ENCODE measurements around the gene GNAT2.
"Not testable (repeated sequence)": the region's sequence is repeated elsewhere in the genome, so short reads cannot be mapped to it uniquely, and the experiment has no call there.

Gene GNAT2

GRCh38 chr1:109619576-109620400 lies at the start of gene GNAT2, which contains the start of gene AMPD2:
TSS of gene GNAT2 (minus strand) at chr1:109619616. CDS start at chr1:109612870, 6,746 bp downstream.
TSS of gene AMPD2 (plus strand) at chr1:109619837. CDS start at chr1:109621176, 1,339 bp downstream.
- peaks cover 69% of the 10 kb centered on the region for H3K4me1 Mint-ChIP-seq (ENCODE audit: low read depth)
- H3K9me3 Mint-ChIP-seq: no peaks in the 10 kb centered on the region
- no peaks in the 10 kb centered on the region for H3K36me3 Mint-ChIP-seq (ENCODE audit: low read depth)
- H3K4me3 Mint-ChIP-seq: peak within 1 kb of the TSS; percentile 99
- no peaks in the 10 kb centered on the region for H3K27me3 Mint-ChIP-seq
- H3K27ac Mint-ChIP-seq: peak within 1 kb of the TSS; percentile 98

DNA sequence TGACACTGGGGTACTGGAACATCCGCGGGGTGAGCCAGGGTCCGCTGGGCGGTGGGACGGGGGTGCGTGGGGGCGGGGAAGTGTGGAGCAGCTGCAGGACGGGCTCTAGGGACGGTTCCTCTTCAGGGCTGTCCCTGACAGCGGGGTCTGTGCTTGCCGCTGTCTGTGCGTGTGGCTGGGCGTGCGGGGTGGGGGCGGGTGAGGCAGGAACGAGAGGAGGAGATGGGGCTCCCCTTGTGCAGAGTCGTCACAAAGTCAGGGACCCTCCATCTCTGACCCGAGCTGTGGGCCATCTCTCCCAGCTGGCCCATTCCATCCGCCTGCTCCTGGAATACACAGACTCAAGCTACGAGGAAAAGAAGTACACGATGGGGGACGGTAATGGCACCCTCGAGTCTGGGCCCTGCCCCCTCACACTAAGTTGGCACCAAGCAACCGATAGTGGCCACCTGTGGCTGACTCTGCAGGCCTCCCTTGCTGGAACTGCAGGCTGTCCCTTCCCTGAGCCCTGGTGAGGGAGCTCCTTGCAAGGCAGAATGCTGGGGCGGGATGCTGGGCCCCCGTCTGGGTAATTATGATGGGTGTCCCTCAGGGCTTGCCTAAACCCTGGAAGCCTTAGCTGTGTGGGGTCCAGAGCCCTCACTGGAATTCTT lies 48.8 kb upstream of the GNAT2 start:
- Mint-ChIP-seq H3K4me1 (ENCODE audit: low read depth) (peaks cover 23% of the 10 kb centered on the region), H3K4me3 (peak overlapping the region; percentile 70), H3K27me3 (no peaks in the 10 kb centered on the region), H3K9me3 (no peaks in the 10 kb centered on the region), H3K27ac (no peak overlapping the region), H3K36me3 (ENCODE audit: low read depth) (no peaks in the 10 kb centered on the region)

- no peak within 1 kb of the TSS for H3K27ac Mint-ChIP-seq
- peaks cover 23% of the 10 kb centered on the region for H3K4me1 Mint-ChIP-seq (ENCODE audit: low read depth)
- no peaks in the 10 kb centered on the region for H3K36me3 Mint-ChIP-seq (ENCODE audit: low read depth)
- H3K9me3 Mint-ChIP-seq: no peaks in the 10 kb centered on the region
- peak within 1 kb of the TSS; percentile 70 for H3K4me3 Mint-ChIP-seq
- no peaks in the 10 kb centered on the region for H3K27me3 Mint-ChIP-seq
Observed at GRCh38 chr1:109667452-109668122, 48.2 kb upstream of the GNAT2 start, which contains the start of gene GSTM2. TSS of gene GSTM2 (plus strand) at chr1:109668057. CDS start at chr1:109668116, 59 bp downstream.

DNA sequence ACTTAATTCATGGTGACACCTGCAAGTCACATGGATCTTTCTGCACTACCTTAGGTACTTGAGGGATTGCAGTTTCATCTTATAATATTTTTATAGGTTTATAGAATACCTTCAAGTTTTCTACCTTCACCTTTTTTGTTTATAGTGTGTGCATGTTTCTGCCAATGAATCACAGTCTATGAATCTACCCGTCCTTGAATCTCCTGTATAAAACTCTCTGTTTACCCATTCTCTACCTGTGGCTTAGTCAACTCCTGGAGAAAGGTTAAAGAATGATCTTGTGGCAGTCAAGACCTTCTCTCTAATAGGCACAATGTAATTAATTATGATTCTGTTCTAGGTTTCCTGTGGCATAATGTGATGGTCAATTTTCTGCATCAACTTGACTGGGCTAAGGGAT lies 45.3 kb upstream of the GNAT2 start:
- no peak overlapping the region for H3K27ac Mint-ChIP-seq
- H3K4me1 Mint-ChIP-seq (ENCODE audit: low read depth): peaks cover 13% of the 10 kb centered on the region
- no peaks in the 10 kb centered on the region for H3K27me3 Mint-ChIP-seq
- no peak overlapping the region for H3K4me3 Mint-ChIP-seq
- H3K9me3 Mint-ChIP-seq: no peaks in the 10 kb centered on the region
- no peaks in the 10 kb centered on the region for H3K36me3 Mint-ChIP-seq (ENCODE audit: low read depth)

DNA sequence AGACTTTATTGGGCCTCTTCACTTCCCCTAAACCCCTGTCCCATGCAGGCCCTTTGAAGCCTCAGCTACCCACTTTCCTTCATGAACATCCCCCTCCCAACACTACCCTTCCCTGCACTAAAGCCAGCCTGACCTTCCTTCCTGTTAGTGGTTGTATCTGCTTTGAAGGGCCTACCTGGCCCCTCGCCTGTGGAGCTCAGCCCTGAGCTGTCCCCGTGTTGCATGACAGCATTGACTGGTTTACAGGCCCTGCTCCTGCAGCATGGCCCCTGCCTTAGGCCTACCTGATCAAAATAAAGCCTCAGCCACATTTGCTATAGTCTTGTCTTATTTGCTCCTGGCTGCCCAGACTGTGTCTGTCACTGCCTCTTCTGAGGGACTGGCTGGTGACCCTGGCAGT lies 42.0 kb upstream of the GNAT2 start:
- H3K4me1 Mint-ChIP-seq (ENCODE audit: low read depth): no peaks in the 10 kb centered on the region
- no peak overlapping the region for H3K4me3 Mint-ChIP-seq
- H3K9me3 Mint-ChIP-seq: no peaks in the 10 kb centered on the region
- no peaks in the 10 kb centered on the region for H3K36me3 Mint-ChIP-seq (ENCODE audit: low read depth)
- H3K27me3 Mint-ChIP-seq: no peaks in the 10 kb centered on the region
- no peak overlapping the region for H3K27ac Mint-ChIP-seq

DNA sequence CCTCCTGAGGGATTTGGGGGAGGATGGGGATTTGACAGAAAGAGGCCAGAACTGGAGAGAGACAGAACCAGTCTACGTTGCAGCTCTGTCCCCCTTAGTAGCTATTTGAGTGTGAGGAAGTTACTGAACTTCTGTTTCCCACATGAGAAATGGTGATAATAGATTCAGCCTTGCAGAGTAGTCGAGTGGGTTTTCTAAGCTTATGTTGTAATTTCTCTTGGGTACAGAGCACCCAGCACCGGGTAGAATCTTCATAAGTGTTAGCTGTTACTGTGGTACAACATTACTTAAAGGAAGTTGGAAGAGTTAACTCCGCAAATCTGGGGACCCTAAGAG lies 41.2 kb upstream of the GNAT2 start:
- not testable (repeated sequence) for H3K36me3 Mint-ChIP-seq (ENCODE audit: low read depth); H3K27me3 Mint-ChIP-seq; H3K4me3 Mint-ChIP-seq; H3K9me3 Mint-ChIP-seq; H3K4me1 Mint-ChIP-seq (ENCODE audit: low read depth); H3K27ac Mint-ChIP-seq

DNA sequence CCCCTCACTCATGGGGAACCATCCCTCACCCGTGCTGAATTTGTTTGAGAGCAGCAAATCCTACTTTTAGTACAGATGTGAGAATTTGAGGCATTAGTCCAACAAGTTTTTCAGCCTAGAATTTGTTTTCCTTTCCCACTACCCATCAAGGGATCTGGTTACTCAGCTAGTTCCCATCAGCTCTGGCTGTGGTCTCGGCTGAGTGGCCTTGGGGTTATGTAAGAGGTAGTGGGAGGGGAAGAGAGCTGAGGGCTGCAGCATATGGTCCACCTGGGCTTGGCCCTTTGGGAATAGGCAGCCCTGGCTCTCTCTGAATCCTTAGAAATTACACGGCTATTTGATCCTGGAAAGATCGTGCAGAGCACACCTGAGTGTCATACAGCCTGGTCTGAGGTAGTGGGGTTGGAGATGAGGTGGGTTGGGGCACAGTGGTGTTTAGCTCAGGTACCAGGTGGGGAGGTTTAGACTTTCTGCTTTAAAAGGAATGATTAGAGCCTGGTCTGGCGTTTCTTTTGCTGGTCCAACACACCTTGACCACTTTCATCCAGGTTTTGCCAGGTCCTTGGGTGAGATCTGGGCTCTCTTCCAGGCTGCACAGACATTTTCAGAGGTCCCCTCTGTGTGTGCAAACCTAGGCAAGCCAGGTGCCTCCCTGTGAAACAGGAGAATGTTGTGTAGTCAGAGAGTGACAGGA lies 40.7 kb upstream of the GNAT2 start:
- peaks cover 9% of the 10 kb centered on the region for H3K4me1 Mint-ChIP-seq (ENCODE audit: low read depth)
- no peak overlapping the region for H3K27ac Mint-ChIP-seq
- H3K36me3 Mint-ChIP-seq (ENCODE audit: low read depth): no peaks in the 10 kb centered on the region
- H3K27me3 Mint-ChIP-seq: no peaks in the 10 kb centered on the region
- no peaks in the 10 kb centered on the region for H3K9me3 Mint-ChIP-seq
- H3K4me3 Mint-ChIP-seq: no peak overlapping the region

GRCh38 chr1:109659145-109659544 lies 39.7 kb upstream of the GNAT2 start:
- H3K36me3 Mint-ChIP-seq (ENCODE audit: low read depth): no peaks in the 10 kb centered on the region
- no peak overlapping the region for H3K27ac Mint-ChIP-seq
- H3K4me3 Mint-ChIP-seq: no peak overlapping the region
- peaks cover 5% of the 10 kb centered on the region for H3K27me3 Mint-ChIP-seq
- H3K4me1 Mint-ChIP-seq (ENCODE audit: low read depth): peaks cover 14% of the 10 kb centered on the region
- no peaks in the 10 kb centered on the region for H3K9me3 Mint-ChIP-seq

- H3K27ac Mint-ChIP-seq: no peak overlapping the region
- H3K4me1 Mint-ChIP-seq (ENCODE audit: low read depth): peaks cover 14% of the 10 kb centered on the region
- H3K4me3 Mint-ChIP-seq: no peak overlapping the region
- H3K27me3 Mint-ChIP-seq: peaks cover 7% of the 10 kb centered on the region
- H3K9me3 Mint-ChIP-seq: no peaks in the 10 kb centered on the region
- H3K36me3 Mint-ChIP-seq (ENCODE audit: low read depth): no peaks in the 10 kb centered on the region
Observed at GRCh38 chr1:109658533-109659042, 39.2 kb upstream of the GNAT2 start.

- Mint-ChIP-seq H3K36me3 (ENCODE audit: low read depth) (no peaks in the 10 kb centered on the region), H3K4me3 (no peak overlapping the region), H3K4me1 (ENCODE audit: low read depth) (peaks cover 14% of the 10 kb centered on the region), H3K27me3 (peaks cover 13% of the 10 kb centered on the region), H3K9me3 (no peaks in the 10 kb centered on the region), H3K27ac (no peak overlapping the region)
Observed at GRCh38 chr1:109657970-109658369, 38.6 kb upstream of the GNAT2 start.

- Mint-ChIP-seq H3K4me3 (peak overlapping the region; percentile 21), H3K27ac (no peak overlapping the region), H3K36me3 (ENCODE audit: low read depth) (no peaks in the 10 kb centered on the region), H3K9me3 (no peaks in the 10 kb centered on the region), H3K4me1 (ENCODE audit: low read depth) (peaks cover 14% of the 10 kb centered on the region), H3K27me3 (peaks cover 16% of the 10 kb centered on the region)
Observed at GRCh38 chr1:109657395-109657794, 38.0 kb upstream of the GNAT2 start.

DNA sequence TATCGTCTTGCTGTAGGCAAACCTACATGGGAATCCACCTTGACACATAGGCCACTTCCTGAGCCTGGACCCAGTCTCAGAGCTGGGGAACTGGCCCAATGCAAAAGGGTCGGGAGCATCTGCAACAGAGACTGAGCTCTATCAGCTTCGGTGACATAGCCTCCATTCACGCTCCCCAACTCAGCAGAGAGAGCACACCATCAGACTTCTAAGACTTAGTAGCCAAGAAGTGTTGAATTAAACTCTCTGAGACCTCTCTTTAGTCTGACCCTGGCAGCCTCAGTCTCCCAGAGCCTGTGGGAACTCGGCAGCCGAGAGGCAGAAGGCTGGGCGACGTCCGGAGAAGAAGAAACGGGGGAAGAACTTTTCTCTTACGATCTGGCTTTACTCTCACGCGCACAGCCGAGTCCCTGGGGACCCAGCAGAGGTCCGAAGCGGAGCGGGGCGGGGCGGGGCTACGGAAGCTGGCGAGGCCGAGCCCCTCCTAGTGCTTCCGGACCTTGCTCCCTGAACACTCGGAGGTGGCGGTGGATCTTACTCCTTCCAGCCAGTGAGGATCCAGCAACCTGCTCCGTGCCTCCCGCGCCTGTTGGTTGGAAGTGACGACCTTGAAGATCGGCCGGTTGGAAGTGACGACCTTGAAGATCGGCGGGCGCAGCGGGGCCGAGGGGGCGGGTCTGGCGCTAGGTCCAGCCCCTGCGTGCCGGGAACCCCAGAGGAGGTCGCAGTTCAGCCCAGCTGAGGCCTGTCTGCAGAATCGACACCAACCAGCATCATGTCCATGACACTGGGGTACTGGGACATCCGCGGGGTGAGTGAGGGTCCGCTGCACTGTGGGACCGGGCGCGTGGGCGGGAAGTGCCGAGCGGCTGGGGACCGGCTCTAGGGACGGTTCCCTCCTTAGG lies 36.5 kb upstream of the GNAT2 start, which contains the start of gene GSTM4:
Gene GSTM4, plus strand, starts transcription at position 485 of the 905 bp plus-strand sequence. Its CDS starts 291 bp downstream, at position 776.
- Mint-ChIP-seq H3K4me1 (ENCODE audit: low read depth) (peaks cover 14% of the 10 kb centered on the region), H3K4me3 (peak within 1 kb of the TSS; percentile 89), H3K27me3 (peaks cover 22% of the 10 kb centered on the region), H3K27ac (peak within 1 kb of the TSS; percentile 76), H3K9me3 (no peaks in the 10 kb centered on the region), H3K36me3 (ENCODE audit: low read depth) (no peaks in the 10 kb centered on the region)

DNA sequence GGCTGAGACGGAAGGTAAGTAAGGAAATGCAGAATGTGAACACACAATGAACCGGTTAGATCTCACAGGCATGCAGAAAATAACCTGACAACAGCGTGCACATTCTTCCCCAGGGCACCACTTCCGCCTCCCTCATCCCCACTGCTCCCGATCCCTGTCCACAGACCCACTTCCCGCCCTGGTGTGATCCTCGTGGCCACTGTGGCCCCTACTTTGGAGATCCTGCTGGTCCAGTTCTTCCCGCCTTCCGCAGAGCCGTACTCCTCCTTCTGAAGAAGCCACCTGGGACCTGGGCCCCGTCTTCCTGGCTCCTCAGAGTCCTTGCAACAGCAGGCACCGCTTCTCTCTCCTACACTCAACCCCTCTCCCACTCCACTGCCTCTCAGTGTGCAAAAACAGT lies 35.1 kb upstream of the GNAT2 start:
- Mint-ChIP-seq H3K27ac (no peak overlapping the region), H3K4me1 (ENCODE audit: low read depth) (peaks cover 14% of the 10 kb centered on the region), H3K9me3 (no peaks in the 10 kb centered on the region), H3K4me3 (no peak overlapping the region), H3K27me3 (peaks cover 26% of the 10 kb centered on the region), H3K36me3 (ENCODE audit: low read depth) (no peaks in the 10 kb centered on the region)

GRCh38 chr1:109653306-109653705 lies 33.9 kb upstream of the GNAT2 start:
- H3K9me3 Mint-ChIP-seq: no peaks in the 10 kb centered on the region
- no peak overlapping the region for H3K27ac Mint-ChIP-seq
- peaks cover 14% of the 10 kb centered on the region for H3K4me1 Mint-ChIP-seq (ENCODE audit: low read depth)
- H3K4me3 Mint-ChIP-seq: no peak overlapping the region
- H3K27me3 Mint-ChIP-seq: peaks cover 26% of the 10 kb centered on the region
- H3K36me3 Mint-ChIP-seq (ENCODE audit: low read depth): no peaks in the 10 kb centered on the region
